D721Med (cell line): Measurements from ENCODE around the gene GPT2.

Source experiments
- DNase-seq: peaks from one replicate; pipeline ENCODE4 v3.0.0; 2011; ENCODE audit warnings: low spot score; ENCODE audit not compliant: insufficient read length
- FAIRE-seq: peaks from 2 replicates; lab custom pipeline; 2011; peaks lifted over from hg19 to GRCh38; lab: Jason Lieb, UNC
- TF ChIP-seq, protein P1 (sequence below): IDR thresholded peaks from 2 replicates; pipeline ENCODE4 v1.5.1; 2012; ENCODE audit warnings: mild to moderate bottlenecking, control low read depth; ENCODE audit not compliant: insufficient read depth; ENCODE audit errors: missing control alignments

Gene GPT2

GRCh38 chr16:46900455-46901235 is 16.5 kb downstream of the GPT2 start:
- DNase-seq (no peak), FAIRE-seq (no peak)
- TF ChIP-seq, protein P1, sequence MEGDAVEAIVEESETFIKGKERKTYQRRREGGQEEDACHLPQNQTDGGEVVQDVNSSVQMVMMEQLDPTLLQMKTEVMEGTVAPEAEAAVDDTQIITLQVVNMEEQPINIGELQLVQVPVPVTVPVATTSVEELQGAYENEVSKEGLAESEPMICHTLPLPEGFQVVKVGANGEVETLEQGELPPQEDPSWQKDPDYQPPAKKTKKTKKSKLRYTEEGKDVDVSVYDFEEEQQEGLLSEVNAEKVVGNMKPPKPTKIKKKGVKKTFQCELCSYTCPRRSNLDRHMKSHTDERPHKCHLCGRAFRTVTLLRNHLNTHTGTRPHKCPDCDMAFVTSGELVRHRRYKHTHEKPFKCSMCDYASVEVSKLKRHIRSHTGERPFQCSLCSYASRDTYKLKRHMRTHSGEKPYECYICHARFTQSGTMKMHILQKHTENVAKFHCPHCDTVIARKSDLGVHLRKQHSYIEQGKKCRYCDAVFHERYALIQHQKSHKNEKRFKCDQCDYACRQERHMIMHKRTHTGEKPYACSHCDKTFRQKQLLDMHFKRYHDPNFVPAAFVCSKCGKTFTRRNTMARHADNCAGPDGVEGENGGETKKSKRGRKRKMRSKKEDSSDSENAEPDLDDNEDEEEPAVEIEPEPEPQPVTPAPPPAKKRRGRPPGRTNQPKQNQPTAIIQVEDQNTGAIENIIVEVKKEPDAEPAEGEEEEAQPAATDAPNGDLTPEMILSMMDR, result no peak

DNA sequence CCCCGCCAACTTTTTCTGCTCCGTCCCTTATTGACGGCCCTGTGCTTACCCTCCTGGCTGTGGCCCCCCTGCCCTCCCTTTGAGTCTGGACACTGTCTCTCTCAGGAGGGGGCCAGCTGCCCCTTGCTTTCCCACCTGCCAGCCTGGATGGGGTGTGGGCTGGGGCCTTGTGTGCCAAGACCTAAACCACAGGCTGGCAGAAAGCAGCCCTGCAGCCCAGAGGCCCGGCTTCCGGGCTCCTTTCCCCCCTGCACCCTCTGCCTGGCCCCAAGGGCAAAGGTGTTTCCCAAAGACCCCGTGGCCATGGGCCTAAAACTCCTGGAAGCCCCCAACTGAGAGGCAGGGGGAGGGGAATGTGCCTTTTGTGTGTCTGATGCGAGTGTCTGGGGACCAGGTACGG is 17.5 kb downstream of the GPT2 start:
- TF ChIP-seq, protein P1, result no peak
- FAIRE-seq, result no peak
- DNase-seq, result no peak

- TF ChIP-seq, protein P1, result no peak
- no peak for FAIRE-seq
Measured at GRCh38 chr16:46903255-46903905, 19.2 kb downstream of the GPT2 start.

DNA sequence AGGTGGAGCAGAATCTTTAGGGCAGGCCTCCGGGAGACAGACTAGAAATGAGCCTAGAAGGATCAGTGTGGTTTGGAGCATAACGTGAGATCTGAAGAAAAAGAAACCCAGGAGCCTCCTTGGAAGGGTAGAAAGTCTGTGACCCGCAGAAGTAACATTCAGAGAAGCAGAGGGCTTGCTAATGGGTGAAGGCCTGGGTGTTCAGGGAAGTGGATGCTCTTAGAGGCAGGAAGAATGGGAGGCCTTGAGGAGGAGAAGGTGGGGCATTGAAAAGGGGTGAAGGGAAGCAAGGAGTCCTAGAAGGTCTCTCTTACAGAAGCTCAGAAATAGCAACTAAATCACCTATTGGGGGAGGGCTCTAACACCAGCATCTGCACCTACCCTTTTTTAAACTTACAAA is 20.3 kb downstream of the GPT2 start:
- TF ChIP-seq, protein P1, result no peak
- no peak for FAIRE-seq
- DNase-seq, result no peak

More at GRCh38 chr16:46903255-46903905, 19.2 kb downstream of the GPT2 start:
- no peak for DNase-seq

- TF ChIP-seq, protein P1, result no peak
- FAIRE-seq, result no peak
- no peak for DNase-seq
Measured at GRCh38 chr16:46906360-46907060, 22.3 kb downstream of the GPT2 start.

DNA sequence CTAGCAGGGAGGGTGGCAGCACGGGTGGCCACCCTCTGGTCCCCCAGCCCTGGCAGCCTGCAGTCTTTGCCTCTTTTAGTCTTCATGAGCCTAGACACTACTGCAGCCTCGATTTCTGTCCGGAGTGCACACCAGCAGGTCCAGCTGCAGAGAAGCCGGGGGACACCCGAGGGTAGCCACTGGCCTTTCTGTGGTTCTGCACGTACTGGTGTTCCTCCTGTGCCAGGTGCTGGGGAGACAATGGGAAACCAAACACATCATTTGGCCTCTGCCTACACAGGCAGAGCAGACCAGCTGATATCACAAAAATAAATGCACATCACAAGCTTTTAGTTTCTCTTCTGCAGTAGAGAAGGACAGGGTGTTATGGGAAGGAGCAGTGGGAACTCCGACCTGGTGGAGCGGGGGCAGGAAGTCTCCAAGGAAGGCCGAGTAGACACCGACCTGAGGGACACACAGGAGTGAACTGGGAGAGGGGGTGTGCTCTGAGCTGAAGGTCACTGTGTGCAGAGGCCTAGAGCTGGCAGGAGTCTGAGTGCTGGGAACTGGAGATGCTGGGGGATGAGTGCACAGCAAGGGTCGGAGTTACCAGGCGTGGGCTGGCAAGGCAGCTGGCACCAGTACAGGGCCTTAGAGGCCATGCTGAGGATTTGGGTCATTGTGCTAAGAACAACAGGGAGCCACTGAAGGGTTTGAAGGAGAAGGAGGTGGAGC is 23.1 kb downstream of the GPT2 start:
- no peak for DNase-seq
- TF ChIP-seq, protein P1, result no peak

More for the DNA sequence above, 23.1 kb downstream of the GPT2 start:
- no peak for FAIRE-seq
